SW480 (cell line): ENCODE results near the gene BTBD3.

Experiments used
- DNase-seq: peaks from one replicate; pipeline ENCODE4 v3.0.0-alpha.2; 2016; ENCODE audit warnings: low spot score

Gene BTBD3

GRCh38 chr20:11970243-11970836, 52.6 kb downstream of the BTBD3 start:
- DNase-seq = no peak

DNA sequence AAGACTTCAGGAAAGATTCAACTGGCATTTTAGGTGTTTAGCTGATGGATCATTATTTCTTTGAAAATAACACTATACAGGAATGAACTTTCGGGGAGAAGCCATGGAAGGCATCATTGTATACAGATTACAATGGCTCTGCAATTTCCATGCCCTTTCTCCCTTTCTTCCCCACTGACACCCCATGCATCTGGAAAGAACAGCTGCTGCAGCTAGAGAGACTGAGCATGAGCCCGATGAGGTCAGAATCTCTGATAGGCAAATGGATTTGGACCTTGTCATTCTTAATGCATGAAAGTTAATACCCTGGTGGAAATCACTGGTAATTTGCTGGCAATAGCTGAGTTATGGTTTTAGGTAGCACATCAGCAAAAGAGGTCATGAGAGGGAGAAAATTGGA, 54.8 kb downstream of the BTBD3 start:
- no peak for DNase-seq
